GM10847 (cell line): ENCODE data around the gene PLEK2.

Experiments used
- POLR2A ChIP-seq: IDR thresholded peaks from 2 replicates; pipeline ENCODE4 v1.6.1; 2011; ENCODE audit not compliant: insufficient read length; ENCODE audit errors: extremely low read depth

The PLEK2 gene

GRCh38 chr14:67416085-67416484 lies 4.1 kb upstream of the PLEK2 start:
- no peak for TF ChIP-seq POLR2A

GRCh38 chr14:67413806-67414769 lies 2.1 kb upstream of the PLEK2 start:
- no peak for TF ChIP-seq POLR2A

GRCh38 chr14:67411370-67411769 lies 595 bp downstream of the PLEK2 start:
- TF ChIP-seq POLR2A, result no peak

- TF ChIP-seq POLR2A, result no peak
These were observed 1.7 kb downstream of the PLEK2 start for GRCh38 chr14:67410313-67410712.

GRCh38 chr14:67409461-67409860 lies 2.5 kb downstream of the PLEK2 start:
- no peak for TF ChIP-seq POLR2A

- no peak for TF ChIP-seq POLR2A
These were observed 6.2 kb downstream of the PLEK2 start for GRCh38 chr14:67405771-67406170.

- TF ChIP-seq POLR2A, result no peak
These were observed 11.5 kb downstream of the PLEK2 start for GRCh38 chr14:67400434-67400833.

- no peak for TF ChIP-seq POLR2A
These were observed 14.4 kb downstream of the PLEK2 start for GRCh38 chr14:67397536-67397935.

GRCh38 chr14:67396381-67396970 lies 15.5 kb downstream of the PLEK2 start:
- TF ChIP-seq POLR2A, result no peak

- no peak for TF ChIP-seq POLR2A
These were observed 16.1 kb downstream of the PLEK2 start for GRCh38 chr14:67395876-67396189.

- TF ChIP-seq POLR2A, result no peak
These were observed 16.7 kb downstream of the PLEK2 start for GRCh38 chr14:67395086-67395875.

- TF ChIP-seq POLR2A, result no peak
These were observed 18.3 kb downstream of the PLEK2 start for GRCh38 chr14:67393689-67394088.

- TF ChIP-seq POLR2A, result no peak
These were observed 19.2 kb downstream of the PLEK2 start for GRCh38 chr14:67392800-67393199.

- TF ChIP-seq POLR2A, result no peak
These were observed 19.8 kb downstream of the PLEK2 start for GRCh38 chr14:67392123-67392522.

GRCh38 chr14:67391268-67391667 lies 20.7 kb downstream of the PLEK2 start:
- no peak for TF ChIP-seq POLR2A
